Activated B cell treated with CpG ODN at 0.5 μM for 24 hours (primary cell): ENCODE results near the gene DNAJC27. TPM values are rescaled to one million over a fixed set of nuclear protein-coding genes. Genes with fewer than 3 reads are reported as not detected.

Experiments used
- ATAC-seq: fragments of 200-7000 bp; cut with Tn5 transposase; one replicate; pipeline ENCODE4 v1.10.0; 2021; ENCODE audit warnings: low read depth, mild to moderate bottlenecking, moderate library complexity
- CTCF ChIA-PET: fragments of 350-600 bp; sonication (Branson Sonifier 250); formaldehyde crosslinking; loops from one replicate; lab custom pipeline; 2021; ENCODE audit warnings: antibody characterized with exemption; lab: Charles Lee
- POLR2A ChIA-PET: fragments of 350-600 bp; sonication (Branson Sonifier 250); formaldehyde crosslinking; loops from one replicate; lab custom pipeline; 2021; ENCODE audit warnings: antibody characterized with exemption; lab: Charles Lee
- DNase-seq: peaks from one replicate; pipeline ENCODE4 v3.0.0; 2022
- H3K27ac Mint-ChIP-seq: one replicate; pipeline ENCODE4 v1.8.0; 2020; ENCODE audit warnings: mixed read lengths
- H3K27me3 Mint-ChIP-seq: one replicate; pipeline ENCODE4 v1.8.0; 2021; ENCODE audit warnings: mixed read lengths
- H3K36me3 Mint-ChIP-seq: one replicate; pipeline ENCODE4 v1.8.0; 2021; ENCODE audit warnings: low read depth, mixed read lengths
- H3K4me1 Mint-ChIP-seq: one replicate; pipeline ENCODE4 v1.8.0; 2021; ENCODE audit warnings: mixed read lengths
- H3K4me3 Mint-ChIP-seq: one replicate; pipeline ENCODE4 v1.8.0; 2020; ENCODE audit warnings: mild to moderate bottlenecking, mixed read lengths
- H3K9me3 Mint-ChIP-seq: one replicate; pipeline ENCODE4 v1.8.0; 2020; ENCODE audit warnings: mixed read lengths
- intact Hi-C: fragments of 100-400 bp; cut with micrococcal nuclease; formaldehyde crosslinking; loops from one replicate; pipeline ENCODE4 v1.15.1; 2024
- total RNA-seq: library from RNA; stranded (reverse); gene quantifications from 2 replicates; pipeline ENCODE4 v1.2.3, GENCODE V29; 2022
- TF ChIP-seq, protein P1 (sequence below): fragments of 200-600 bp; IDR thresholded peaks from one replicate; pipeline ENCODE4 v1.8.0; 2022; ENCODE audit warnings: antibody characterized with exemption, mild to moderate bottlenecking

DNAJC27 gene
- total RNA-seq, 1 donor from 2014 or later, result 9.7 TPM

DNA sequence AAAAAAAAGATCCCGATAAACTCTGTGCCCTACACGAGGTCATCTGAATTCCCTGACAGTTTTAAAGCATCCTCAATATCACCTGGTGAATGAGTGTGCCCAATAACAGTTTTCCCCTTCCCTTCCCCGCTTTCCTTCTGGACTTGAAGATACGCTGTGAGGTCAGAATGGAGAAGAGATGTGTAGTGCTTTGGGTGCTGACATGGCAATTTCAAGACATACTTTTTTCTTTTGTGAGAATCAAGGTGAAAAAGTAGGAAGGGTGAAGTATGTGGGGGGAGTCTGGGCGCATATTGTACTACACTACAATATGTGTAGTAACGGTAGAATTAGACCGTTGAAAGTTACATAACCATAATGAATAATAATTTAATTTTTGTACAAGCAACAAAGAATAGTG, 21.7 kb downstream of the DNAJC27 start:
- intact Hi-C loops, result no loop called here
- ChIA-PET CTCF (no interaction called here), POLR2A (no interaction called here)
- TF ChIP-seq, protein P1, sequence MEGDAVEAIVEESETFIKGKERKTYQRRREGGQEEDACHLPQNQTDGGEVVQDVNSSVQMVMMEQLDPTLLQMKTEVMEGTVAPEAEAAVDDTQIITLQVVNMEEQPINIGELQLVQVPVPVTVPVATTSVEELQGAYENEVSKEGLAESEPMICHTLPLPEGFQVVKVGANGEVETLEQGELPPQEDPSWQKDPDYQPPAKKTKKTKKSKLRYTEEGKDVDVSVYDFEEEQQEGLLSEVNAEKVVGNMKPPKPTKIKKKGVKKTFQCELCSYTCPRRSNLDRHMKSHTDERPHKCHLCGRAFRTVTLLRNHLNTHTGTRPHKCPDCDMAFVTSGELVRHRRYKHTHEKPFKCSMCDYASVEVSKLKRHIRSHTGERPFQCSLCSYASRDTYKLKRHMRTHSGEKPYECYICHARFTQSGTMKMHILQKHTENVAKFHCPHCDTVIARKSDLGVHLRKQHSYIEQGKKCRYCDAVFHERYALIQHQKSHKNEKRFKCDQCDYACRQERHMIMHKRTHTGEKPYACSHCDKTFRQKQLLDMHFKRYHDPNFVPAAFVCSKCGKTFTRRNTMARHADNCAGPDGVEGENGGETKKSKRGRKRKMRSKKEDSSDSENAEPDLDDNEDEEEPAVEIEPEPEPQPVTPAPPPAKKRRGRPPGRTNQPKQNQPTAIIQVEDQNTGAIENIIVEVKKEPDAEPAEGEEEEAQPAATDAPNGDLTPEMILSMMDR, result no peak
- no peak for DNase-seq
- peaks cover 3% of the 10 kb centered on the region for H3K9me3 Mint-ChIP-seq
- ATAC-seq, result no peak
- H3K4me1 Mint-ChIP-seq, result no peaks in the 10 kb centered on the region
- no peaks in the 10 kb centered on the region for H3K27me3 Mint-ChIP-seq
- no peak overlapping the region for H3K27ac Mint-ChIP-seq
- no peak overlapping the region for H3K4me3 Mint-ChIP-seq
- peaks cover 72% of the 10 kb centered on the region for H3K36me3 Mint-ChIP-seq

DNA sequence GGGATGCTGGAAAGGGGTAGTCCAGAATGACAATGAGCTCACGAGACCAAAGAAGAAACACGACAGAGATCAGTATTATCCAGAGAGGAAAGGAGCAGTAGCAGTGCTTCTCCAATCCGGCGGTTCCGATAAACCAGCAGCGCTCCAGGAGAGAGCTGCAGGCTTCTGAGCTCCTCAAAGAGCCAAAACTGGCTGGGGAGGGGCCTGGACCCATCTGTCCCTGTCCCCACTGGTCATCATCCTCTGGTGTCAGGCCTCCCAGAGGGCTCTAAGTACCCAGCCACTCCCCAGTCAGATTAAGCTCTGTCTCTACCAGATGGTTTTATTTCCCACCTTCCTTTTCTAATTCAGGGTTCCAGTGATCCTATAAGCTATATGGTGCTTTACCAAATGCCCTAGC, 23.2 kb downstream of the DNAJC27 start:
- H3K36me3 Mint-ChIP-seq, result peaks cover 58% of the 10 kb centered on the region
- H3K4me1 Mint-ChIP-seq, result no peaks in the 10 kb centered on the region
- intact Hi-C loops, result no loop called here
- no peak overlapping the region for H3K27ac Mint-ChIP-seq
- TF ChIP-seq, protein P1, result no peak
- ChIA-PET CTCF (no interaction called here), POLR2A (no interaction called here)
- ATAC-seq (no peak), DNase-seq (no peak)
- no peaks in the 10 kb centered on the region for H3K9me3 Mint-ChIP-seq
- no peak overlapping the region for H3K4me3 Mint-ChIP-seq
- no peaks in the 10 kb centered on the region for H3K27me3 Mint-ChIP-seq

DNA sequence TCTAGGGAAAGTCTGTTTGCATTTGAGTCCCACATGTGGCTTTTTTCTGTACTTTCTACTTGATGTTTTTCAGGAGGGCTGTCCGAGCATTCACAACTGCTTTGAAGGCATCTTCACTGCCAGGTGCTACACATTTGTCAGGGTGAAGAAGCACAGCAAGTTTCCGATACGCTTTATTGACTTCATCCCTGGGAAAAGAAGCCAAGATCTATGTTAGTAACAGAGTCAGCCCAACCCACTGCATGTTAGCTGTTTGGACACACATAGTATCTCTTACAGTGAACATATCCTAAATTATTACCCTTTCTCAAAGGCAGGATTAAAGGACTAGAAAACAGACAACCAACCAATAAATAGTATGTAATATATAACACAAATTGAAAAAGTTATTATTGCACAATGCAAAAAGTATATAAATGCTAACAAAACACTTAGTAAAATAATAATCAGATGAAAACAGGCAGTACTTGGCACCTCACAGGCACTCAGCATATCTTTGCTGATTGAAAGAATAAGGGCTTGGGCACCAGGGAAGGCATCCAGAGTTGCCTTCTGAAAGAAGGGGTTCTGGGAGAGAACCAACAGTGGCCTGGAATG, 24.1 kb downstream of the DNAJC27 start:
- Mint-ChIP-seq H3K27ac (no peak overlapping the region), H3K9me3 (no peaks in the 10 kb centered on the region), H3K4me1 (no peaks in the 10 kb centered on the region), H3K27me3 (no peaks in the 10 kb centered on the region), H3K4me3 (no peak overlapping the region), H3K36me3 (peaks cover 54% of the 10 kb centered on the region)
- TF ChIP-seq, protein P1, result no peak
- intact Hi-C loops, result no loop called here
- ChIA-PET POLR2A (no interaction called here), CTCF (no interaction called here)
- ATAC-seq, result no peak
- DNase-seq, result no peak

DNA sequence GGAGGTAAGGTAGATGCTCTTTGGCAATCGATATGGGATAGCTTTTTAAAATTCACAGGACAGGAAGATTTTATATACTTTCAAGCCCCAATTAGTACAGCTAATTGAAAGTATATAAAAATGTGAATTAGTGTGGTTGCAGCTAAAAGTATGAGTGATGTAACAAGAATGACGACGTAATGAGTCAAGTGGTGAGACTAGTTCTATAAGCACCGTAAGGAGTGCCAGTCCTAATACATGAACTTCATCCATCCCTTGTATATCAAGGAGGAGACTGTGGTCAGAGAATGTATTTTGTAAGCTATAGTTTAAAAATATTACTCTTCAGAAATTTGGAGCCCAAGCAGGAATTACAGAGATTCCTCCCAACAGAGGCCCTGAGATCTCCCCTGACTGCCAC, 25.8 kb downstream of the DNAJC27 start:
- H3K27me3 Mint-ChIP-seq, result no peaks in the 10 kb centered on the region
- H3K9me3 Mint-ChIP-seq, result no peaks in the 10 kb centered on the region
- DNase-seq (no peak), ATAC-seq (no peak)
- no peak overlapping the region for H3K4me3 Mint-ChIP-seq
- ChIA-PET CTCF (no interaction called here), POLR2A (no interaction called here)
- H3K36me3 Mint-ChIP-seq, result peaks cover 40% of the 10 kb centered on the region
- H3K27ac Mint-ChIP-seq, result no peak overlapping the region
- TF ChIP-seq, protein P1, result no peak
- intact Hi-C loops, result no loop called here
- H3K4me1 Mint-ChIP-seq, result no peaks in the 10 kb centered on the region

DNA sequence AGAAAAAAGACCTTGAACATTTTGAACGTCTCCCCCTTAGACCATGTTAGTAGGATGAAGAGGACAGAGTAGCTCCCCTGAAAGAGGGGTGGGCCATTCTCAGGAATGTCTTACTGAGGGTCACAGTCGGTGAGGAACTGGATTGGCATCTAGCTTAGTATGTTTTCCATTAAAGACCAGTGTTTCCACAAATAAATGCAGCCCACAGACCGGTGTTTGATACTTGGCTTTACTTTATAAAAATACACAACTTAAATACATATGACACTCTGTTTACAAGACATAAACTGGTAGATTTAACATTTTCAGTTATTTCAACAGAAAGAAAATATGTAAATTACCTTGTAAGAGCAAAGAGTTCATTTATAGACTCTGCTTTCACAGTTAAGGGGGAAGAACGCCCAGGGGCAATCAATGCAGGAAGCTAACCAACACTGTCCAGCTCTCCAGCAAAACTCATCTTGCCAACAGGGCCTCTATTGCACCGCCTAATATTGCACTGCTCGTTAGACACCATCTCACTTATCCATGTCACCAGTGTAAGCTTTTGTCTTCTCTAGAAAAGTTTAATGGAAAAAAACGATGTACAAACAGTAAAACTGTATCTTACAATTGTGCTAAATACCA, 28.2 kb downstream of the DNAJC27 start:
- TF ChIP-seq, protein P1, result no peak
- CTCF ChIA-PET, result no interaction called here
- Mint-ChIP-seq H3K36me3 (peaks cover 29% of the 10 kb centered on the region), H3K27ac (no peak overlapping the region), H3K27me3 (no peaks in the 10 kb centered on the region), H3K9me3 (no peaks in the 10 kb centered on the region), H3K4me3 (no peak overlapping the region), H3K4me1 (no peaks in the 10 kb centered on the region)
- ATAC-seq (no peak), DNase-seq (no peak)
- POLR2A ChIA-PET, result no interaction called here
- intact Hi-C loops, result no loop called here
